ENCODE measurements around the gene GCLM. TPM values are rescaled to one million over a fixed set of nuclear protein-coding genes. Genes with fewer than 3 reads are reported as not detected.
"Not testable (repeated sequence)": the region's sequence is repeated elsewhere in the genome, so short reads cannot be mapped to it uniquely, and the experiment has no call there.

Gene GCLM
- total and polyA plus RNA-seq, 9 donors, result 3.1 to 18.4 (median 10.4) TPM

DNA sequence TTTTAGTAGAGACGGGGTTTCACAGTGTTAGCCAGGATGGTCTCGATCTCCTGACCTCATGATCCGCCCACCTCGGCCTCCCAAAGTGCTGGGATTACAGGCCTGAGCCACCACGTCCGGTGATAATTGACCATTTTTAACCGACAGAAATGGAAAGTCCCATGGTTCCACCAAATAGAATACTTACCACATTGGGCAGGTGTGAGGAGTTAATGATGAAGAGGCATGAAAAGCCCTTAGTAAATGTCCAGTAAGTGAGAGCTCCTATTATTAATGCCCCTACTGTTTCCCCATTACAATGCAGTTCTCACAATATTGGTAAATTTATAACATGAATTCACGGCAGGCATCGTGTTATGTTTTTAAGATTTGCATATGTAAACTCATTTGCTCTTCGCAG, 8.1 kb upstream of the GCLM start:
- WGBS, 3 donors, result 88 to 93% (median 91%) methylated on average over 10 of the region's 10 CpGs
- TF ChIP-seq, protein P1, sequence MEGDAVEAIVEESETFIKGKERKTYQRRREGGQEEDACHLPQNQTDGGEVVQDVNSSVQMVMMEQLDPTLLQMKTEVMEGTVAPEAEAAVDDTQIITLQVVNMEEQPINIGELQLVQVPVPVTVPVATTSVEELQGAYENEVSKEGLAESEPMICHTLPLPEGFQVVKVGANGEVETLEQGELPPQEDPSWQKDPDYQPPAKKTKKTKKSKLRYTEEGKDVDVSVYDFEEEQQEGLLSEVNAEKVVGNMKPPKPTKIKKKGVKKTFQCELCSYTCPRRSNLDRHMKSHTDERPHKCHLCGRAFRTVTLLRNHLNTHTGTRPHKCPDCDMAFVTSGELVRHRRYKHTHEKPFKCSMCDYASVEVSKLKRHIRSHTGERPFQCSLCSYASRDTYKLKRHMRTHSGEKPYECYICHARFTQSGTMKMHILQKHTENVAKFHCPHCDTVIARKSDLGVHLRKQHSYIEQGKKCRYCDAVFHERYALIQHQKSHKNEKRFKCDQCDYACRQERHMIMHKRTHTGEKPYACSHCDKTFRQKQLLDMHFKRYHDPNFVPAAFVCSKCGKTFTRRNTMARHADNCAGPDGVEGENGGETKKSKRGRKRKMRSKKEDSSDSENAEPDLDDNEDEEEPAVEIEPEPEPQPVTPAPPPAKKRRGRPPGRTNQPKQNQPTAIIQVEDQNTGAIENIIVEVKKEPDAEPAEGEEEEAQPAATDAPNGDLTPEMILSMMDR (IDR thresholded peaks at IDR 0.05), result no peak
- TF ChIP-seq POLR2A (IDR thresholded peaks at IDR 0.05) (no peak), EP300 (IDR thresholded peaks at IDR 0.05) (no peak)
- Histone ChIP-seq H3K4me1 (ENCODE audit: insufficient read depth) (no peaks in the 10 kb centered on the region), H3K36me3 (no peaks in the 10 kb centered on the region), H3K27me3 (no peaks in the 10 kb centered on the region), H3K4me3 (no peak overlapping the region), H3K9me3 (no peaks in the 10 kb centered on the region), H3K27ac (no peak overlapping the region)
- no peak for DNase-seq
- intact Hi-C loops (cut with DNase I), result no loop called here

- H3K4me1 ChIP-seq (ENCODE audit: insufficient read depth); H3K4me3 ChIP-seq; intact Hi-C loops (cut with DNase I); H3K27me3 ChIP-seq; H3K36me3 ChIP-seq; H3K27ac ChIP-seq; DNase-seq; H3K9me3 ChIP-seq: not testable (repeated sequence)
- 94 to 96% (median 95%) methylated on average over 3 of the region's 3 CpGs for WGBS, 3 donors
Observed at GRCh38 chr1:93910880-93911279, 1.6 kb upstream of the GCLM start.

DNA sequence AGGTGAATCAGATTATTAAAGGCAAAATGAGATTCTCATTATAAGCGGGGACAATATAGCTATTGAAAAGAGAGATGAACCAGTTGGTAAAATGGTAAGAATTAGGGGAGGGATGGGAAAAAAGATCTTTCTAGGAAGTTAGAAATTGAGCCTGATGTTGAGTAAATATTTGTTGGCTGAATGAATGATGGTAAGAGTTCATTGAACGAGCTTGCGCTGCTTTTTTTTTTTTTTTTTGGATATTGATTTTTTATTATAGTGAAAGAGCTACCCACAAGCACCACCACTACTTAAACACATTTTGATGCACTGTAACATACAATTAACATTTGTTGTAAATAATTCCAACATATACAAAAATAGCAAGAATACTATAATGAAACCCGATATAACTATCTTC, 1.1 kb upstream of the GCLM start:
- 91 to 93% (median 92%) methylated on average over 4 of the region's 4 CpGs for WGBS, 3 donors
- Histone ChIP-seq H3K4me3 (no peak overlapping the region), H3K36me3 (no peaks in the 10 kb centered on the region), H3K27ac (no peak overlapping the region), H3K27me3 (no peaks in the 10 kb centered on the region), H3K9me3 (no peaks in the 10 kb centered on the region), H3K4me1 (ENCODE audit: insufficient read depth) (no peaks in the 10 kb centered on the region)
- intact Hi-C loops (cut with DNase I), result no loop called here
- DNase-seq, result no peak
- no peak for TF ChIP-seq EP300 (IDR thresholded peaks at IDR 0.05)
- no peak for TF ChIP-seq POLR2A (IDR thresholded peaks at IDR 0.05)
- TF ChIP-seq, protein P1 (IDR thresholded peaks at IDR 0.05), result no peak

DNA sequence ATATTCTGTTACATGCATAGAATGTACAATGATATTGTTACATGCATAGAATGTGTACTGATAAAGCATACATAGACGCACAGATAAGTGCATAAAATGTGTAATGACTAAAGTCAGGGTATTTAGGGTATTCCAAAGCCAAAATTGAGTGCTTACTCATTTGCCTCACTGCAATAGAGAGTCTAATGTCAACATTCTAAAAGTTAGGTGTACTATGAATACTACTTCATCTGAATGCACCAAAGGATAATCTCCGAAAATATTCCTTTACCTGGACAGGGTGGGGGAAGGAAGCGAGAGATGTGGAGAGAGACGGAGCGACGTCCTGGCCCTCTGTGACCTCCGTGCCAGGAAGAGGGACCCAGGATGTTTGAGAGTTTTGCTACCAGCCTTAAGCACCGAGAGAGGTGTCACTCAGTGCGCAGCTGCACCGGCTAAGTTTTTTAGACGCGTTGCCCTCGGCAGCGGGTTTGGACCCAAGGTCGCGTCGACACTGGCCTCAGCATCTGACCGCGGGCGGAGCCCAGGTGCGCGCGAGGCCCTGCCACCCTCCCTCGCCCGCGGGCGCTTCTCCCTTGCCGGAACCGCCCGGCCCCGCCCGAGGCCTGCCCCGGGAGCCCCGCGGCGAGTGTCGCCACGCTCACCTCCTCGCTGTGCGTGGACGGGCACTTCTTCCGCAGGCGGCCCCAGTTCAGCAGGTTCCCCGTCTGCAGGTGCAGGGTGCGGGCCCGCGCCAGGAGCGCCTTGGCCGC, 660 bp downstream of the GCLM start:
- no peaks in the 10 kb centered on the region for H3K27me3 ChIP-seq
- peak; percentile 15 to 55 (median 41) for DNase-seq
- no peak for TF ChIP-seq POLR2A (IDR thresholded peaks at IDR 0.05)
- TF ChIP-seq EP300 (IDR thresholded peaks at IDR 0.05), result no peak
- peak overlapping the region; percentile 75 for H3K4me3 ChIP-seq
- H3K36me3 ChIP-seq, result no peaks in the 10 kb centered on the region
- no peaks in the 10 kb centered on the region for H3K4me1 ChIP-seq (ENCODE audit: insufficient read depth)
- peak overlapping the region; percentile 82 to 87 for H3K27ac ChIP-seq
- H3K9me3 ChIP-seq, result no peaks in the 10 kb centered on the region
- WGBS, 3 donors, result 0 to 1% (median 1%) methylated on average over 23 to 49 of the region's 49 CpGs
- intact Hi-C loops (cut with DNase I), result loop anchor here in 1 of 4 donors (2.0 kb wide), 1 partner anchor 30 kb away; the partner anchor contains the start of gene DNTTIP2

- Histone ChIP-seq H3K4me1 (ENCODE audit: insufficient read depth) (no peaks in the 10 kb centered on the region), H3K27me3 (no peaks in the 10 kb centered on the region), H3K27ac (no peak overlapping the region), H3K36me3 (no peaks in the 10 kb centered on the region), H3K4me3 (peak overlapping the region; percentile 14), H3K9me3 (no peaks in the 10 kb centered on the region)
- peak in 3 of 5 donors; percentile 25 to 42 (median 29) for DNase-seq
- intact Hi-C loops (cut with DNase I), result loop anchor here in 1 of 4 donors (2.0 kb wide), 1 partner anchor 29 kb away; the partner anchor contains the start of gene DNTTIP2
- 32 to 51% (median 47%) methylated on average over 3 of the region's 3 CpGs for WGBS, 3 donors
- TF ChIP-seq, protein P1 (IDR thresholded peaks at IDR 0.05), result no peak
- TF ChIP-seq POLR2A (IDR thresholded peaks at IDR 0.05) (no peak), EP300 (IDR thresholded peaks at IDR 0.05) (no peak)
Observed at GRCh38 chr1:93907718-93908117, 1.5 kb downstream of the GCLM start.
